ENCODE measurements around the gene TRIM37. TPM values are rescaled to one million over a fixed set of nuclear protein-coding genes. Genes with fewer than 3 reads are reported as not detected.

The TRIM37 gene
- total RNA-seq, 1 experiment from 2014 or later, result 62.3 TPM

GRCh38 chr17:59106463-59107305 lies at the start of gene TRIM37 (continued):
- TF ChIP-seq ERG (CRISPR knock-in tag; IDR thresholded peaks at IDR 0.05), result no peak
- no peak for TF ChIP-seq PREB (CRISPR knock-in tag; IDR thresholded peaks at IDR 0.05; ENCODE audit: borderline replicate concordance)
- TF ChIP-seq NR2C2 (CRISPR knock-in tag; IDR thresholded peaks at IDR 0.05), result no peak
- TF ChIP-seq KAT7 (CRISPR knock-in tag; IDR thresholded peaks at IDR 0.05; ENCODE audit: borderline replicate concordance), result peak; percentile 50; the same call in 1 of the 2 replicates
- no peak for TF ChIP-seq OVOL2 (CRISPR knock-in tag; IDR thresholded peaks at IDR 0.05; ENCODE audit: borderline replicate concordance)
- TF ChIP-seq CDX4 (CRISPR knock-in tag; IDR thresholded peaks at IDR 0.05; ENCODE audit: borderline replicate concordance), result no peak
- no peak for TF ChIP-seq MXD4 (CRISPR knock-in tag; IDR thresholded peaks at IDR 0.05; ENCODE audit: borderline replicate concordance)
- no peak for TF ChIP-seq GTF2I (CRISPR knock-in tag; conservative IDR thresholded peaks at IDR 0.05)
- TF ChIP-seq NFE2L1 (CRISPR knock-in tag; IDR thresholded peaks at IDR 0.05), result no peak; the same call in 1 of the 2 replicates
- TF ChIP-seq ZNF281 (CRISPR knock-in tag; IDR thresholded peaks at IDR 0.05), result no peak
- TF ChIP-seq JUN (CRISPR knock-in tag; IDR thresholded peaks at IDR 0.05), result no peak
- TF ChIP-seq FOXP1 (CRISPR knock-in tag; IDR thresholded peaks at IDR 0.05; ENCODE audit: borderline replicate concordance), result 0 out of 2 replicates have a peak, but pooled peaks have one; percentile 50
- peak; percentile 99 for TF ChIP-seq E2F5 (CRISPR knock-in tag; IDR thresholded peaks at IDR 0.05)
- 0 out of 2 replicates have a peak, but pooled peaks have one; percentile 84 for TF ChIP-seq ZBTB21 (CRISPR knock-in tag; IDR thresholded peaks at IDR 0.05; ENCODE audit: borderline replicate concordance)
- TF ChIP-seq SOX15 (CRISPR knock-in tag; IDR thresholded peaks at IDR 0.05), result no peak
- peak; percentile 54 for TF ChIP-seq FOXP4 (CRISPR knock-in tag; IDR thresholded peaks at IDR 0.05)

Measured in WTC11 (cell line).